ENCODE results near the gene GRAP. TPM values are rescaled to one million over a fixed set of nuclear protein-coding genes. Genes with fewer than 3 reads are reported as not detected.

Gene GRAP
- total RNA-seq, 1 donor from 2014 or later, result 1.8 TPM

DNA sequence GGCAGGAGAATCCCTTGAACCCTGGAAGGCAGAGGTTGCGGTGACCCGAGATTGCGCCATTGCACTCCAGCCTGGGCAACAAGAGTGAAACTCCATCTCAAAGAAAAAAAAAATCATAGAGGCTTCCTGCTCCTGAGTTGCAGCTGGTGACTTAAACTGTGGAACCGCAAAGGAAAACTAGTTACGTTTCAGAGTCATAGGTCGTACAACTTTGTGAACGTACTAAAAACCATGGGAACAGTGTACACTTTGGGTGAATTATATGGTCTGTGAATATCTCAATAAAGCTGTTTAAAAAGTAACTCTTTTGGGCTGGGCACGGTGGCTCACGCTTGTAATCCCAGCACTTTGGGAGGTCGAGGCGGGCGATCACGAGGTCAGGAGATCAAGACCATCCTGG is 71.2 kb downstream of the GRAP start:
- TF ChIP-seq, protein P1, sequence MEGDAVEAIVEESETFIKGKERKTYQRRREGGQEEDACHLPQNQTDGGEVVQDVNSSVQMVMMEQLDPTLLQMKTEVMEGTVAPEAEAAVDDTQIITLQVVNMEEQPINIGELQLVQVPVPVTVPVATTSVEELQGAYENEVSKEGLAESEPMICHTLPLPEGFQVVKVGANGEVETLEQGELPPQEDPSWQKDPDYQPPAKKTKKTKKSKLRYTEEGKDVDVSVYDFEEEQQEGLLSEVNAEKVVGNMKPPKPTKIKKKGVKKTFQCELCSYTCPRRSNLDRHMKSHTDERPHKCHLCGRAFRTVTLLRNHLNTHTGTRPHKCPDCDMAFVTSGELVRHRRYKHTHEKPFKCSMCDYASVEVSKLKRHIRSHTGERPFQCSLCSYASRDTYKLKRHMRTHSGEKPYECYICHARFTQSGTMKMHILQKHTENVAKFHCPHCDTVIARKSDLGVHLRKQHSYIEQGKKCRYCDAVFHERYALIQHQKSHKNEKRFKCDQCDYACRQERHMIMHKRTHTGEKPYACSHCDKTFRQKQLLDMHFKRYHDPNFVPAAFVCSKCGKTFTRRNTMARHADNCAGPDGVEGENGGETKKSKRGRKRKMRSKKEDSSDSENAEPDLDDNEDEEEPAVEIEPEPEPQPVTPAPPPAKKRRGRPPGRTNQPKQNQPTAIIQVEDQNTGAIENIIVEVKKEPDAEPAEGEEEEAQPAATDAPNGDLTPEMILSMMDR (IDR thresholded peaks at IDR 0.05), result no peak
- Histone ChIP-seq H3K4me3 (no peak overlapping the region), H3K36me3 (peaks cover 21 to 37% of the 10 kb centered on the region in 2 donors)

DNA sequence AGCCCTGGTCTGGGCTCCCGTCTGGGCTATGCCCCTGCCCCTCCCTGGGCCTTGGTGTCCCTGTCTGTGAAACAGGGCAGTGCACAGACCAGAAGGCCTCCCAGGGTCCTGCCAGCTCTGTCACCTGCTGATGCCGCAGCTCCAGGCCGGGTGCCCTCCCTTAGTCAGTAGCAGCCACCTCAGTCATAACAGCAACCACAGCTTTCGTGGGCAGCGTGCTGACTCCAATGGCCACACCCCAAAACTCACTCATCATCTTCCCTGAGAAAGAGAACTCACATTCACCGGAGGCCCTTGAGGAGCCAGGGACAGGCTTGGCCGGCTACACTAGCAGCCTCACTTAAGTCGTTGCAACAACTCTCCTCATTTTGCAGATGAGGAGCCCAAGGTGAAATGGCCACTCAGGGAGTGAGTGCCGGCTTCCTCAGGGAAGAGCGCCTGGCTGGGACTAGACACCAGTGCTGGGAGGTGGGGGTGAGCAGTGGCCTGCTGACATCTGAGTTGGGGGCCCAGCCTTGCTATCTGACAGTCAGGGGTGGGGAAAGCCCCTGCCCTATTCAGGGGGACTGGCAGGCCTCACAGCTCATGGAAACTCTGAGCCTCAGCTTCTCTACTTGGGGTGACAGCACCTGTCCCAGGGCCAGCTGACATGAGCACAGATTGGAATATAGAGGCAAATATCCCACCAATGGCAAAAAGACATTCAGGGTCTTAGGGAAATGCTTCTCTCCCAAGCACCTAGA is 72.2 kb downstream of the GRAP start:
- no peak overlapping the region for H3K4me3 ChIP-seq
- no peaks in the 10 kb centered on the region for H3K9me3 ChIP-seq
- intact Hi-C loops (cut with DNase I), result no loop called here
- H3K27me3 ChIP-seq, result no peaks in the 10 kb centered on the region
- TF ChIP-seq, protein P1 (IDR thresholded peaks at IDR 0.05), result no peak
- no peaks in the 10 kb centered on the region for H3K4me1 ChIP-seq
- DNase-seq (ENCODE audit: low spot score in 2 of 2), result no peak
- H3K27ac ChIP-seq, result no peak overlapping the region
- H3K36me3 ChIP-seq, result peaks cover 21 to 37% of the 10 kb centered on the region in 2 donors

More for the DNA sequence above, 71.2 kb downstream of the GRAP start:
- Histone ChIP-seq H3K4me1 (no peaks in the 10 kb centered on the region), H3K27ac (no peak overlapping the region), H3K9me3 (no peaks in the 10 kb centered on the region), H3K27me3 (no peaks in the 10 kb centered on the region)
- no peak for DNase-seq (ENCODE audit: low spot score in 2 of 2)
- intact Hi-C loops (cut with DNase I), result no loop called here

DNA sequence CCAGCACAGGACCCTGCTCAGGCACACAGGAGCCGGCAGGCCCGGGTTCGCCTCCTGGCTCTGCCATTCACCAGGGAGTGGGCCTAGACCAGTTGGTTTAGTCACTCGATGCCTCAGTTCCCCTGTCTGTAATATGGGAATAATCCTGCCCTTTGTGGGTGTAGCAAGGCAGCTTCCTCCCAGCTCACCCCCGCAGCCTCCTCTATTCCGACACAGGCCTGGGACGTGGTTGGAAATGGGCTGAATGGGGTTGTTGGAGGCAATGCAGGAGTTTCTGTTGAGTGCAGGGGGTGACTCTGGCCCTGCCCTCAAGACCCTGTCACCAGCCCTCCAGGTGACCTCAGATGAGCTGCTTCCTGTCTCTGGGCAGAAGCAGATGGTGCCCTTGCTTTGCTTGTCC is 75.0 kb downstream of the GRAP start:
- DNase-seq (ENCODE audit: low spot score in 2 of 2), result no peak
- Histone ChIP-seq H3K36me3 (peaks cover under 1 to 11% of the 10 kb centered on the region in 2 donors), H3K27me3 (no peaks in the 10 kb centered on the region), H3K27ac (no peak overlapping the region), H3K9me3 (no peaks in the 10 kb centered on the region), H3K4me3 (no peak overlapping the region), H3K4me1 (peaks cover 0 to 4% of the 10 kb centered on the region in 2 donors)
- intact Hi-C loops (cut with DNase I), result no loop called here
- TF ChIP-seq, protein P1 (IDR thresholded peaks at IDR 0.05), result no peak

Other genes with a start within 250 kb of the GRAP start
- 3.4 TPM for gene PRPSAP2, start 188.8 kb downstream of the GRAP start, total RNA-seq
- not detected for gene SLC5A10, start 94.8 kb downstream of the GRAP start, total RNA-seq
- gene FAM83G, start 42.2 kb downstream of the GRAP start, total RNA-seq, result 11.2 TPM
- not detected for gene GRAPL, start 80.6 kb upstream of the GRAP start, total RNA-seq
- 51.0 TPM for gene EPN2, start 190.4 kb upstream of the GRAP start, total RNA-seq

All from ascending aorta (tissue), 2 donors.